K562 (cell line): Measurements from ENCODE around the gene EDARADD.

Experiments
- E2F4 ChIP-seq: sonication (generic); formaldehyde crosslinking; IDR thresholded peaks from 2 replicates; pipeline ENCODE4 v1.8.0; 2022; ENCODE audit warnings: mild to moderate bottlenecking, low read depth, missing genetic modification reagents
- ELF4 ChIP-seq: fragments of 450-650 bp; formaldehyde crosslinking; IDR thresholded peaks from 2 replicates; pipeline ENCODE4 v1.4.0; 2022; ENCODE audit warnings: missing genetic modification characterization
- MEF2A ChIP-seq: IDR thresholded peaks from 2 replicates; pipeline ENCODE4 v1.6.1; 2011; ENCODE audit warnings: low read depth, mild to moderate bottlenecking, low read length, moderate library complexity; ENCODE audit not compliant: control insufficient read depth
- MLX ChIP-seq, 2 experiments: fragments of 450-650 bp in 1 of 2; sonication (generic) in 1 of 2; formaldehyde crosslinking; conservative IDR thresholded peaks; 2 replicates each; pipeline versions ENCODE4 v1.4.0 to v1.8.1; 2020 to 2022; ENCODE audit warnings: mild to moderate bottlenecking in 1 of 2, missing genetic modification reagents in 1 of 2
- SRSF9 ChIP-seq: fragments of 200-400 bp; formaldehyde crosslinking; IDR thresholded peaks from 2 replicates; pipeline ENCODE4 v1.6.1; 2017; ENCODE audit warnings: low read depth, low read length, borderline replicate concordance
- ZNF146 ChIP-seq: IDR thresholded peaks from one replicate; pipeline ENCODE4 v1.6.1; 2018; ENCODE audit warnings: missing compliant biosample characterization; ENCODE audit not compliant: unreplicated experiment
- ZZZ3 ChIP-seq: fragments of 450-650 bp; IDR thresholded peaks from 2 replicates; pipeline ENCODE4 v1.6.1; 2016; ENCODE audit warnings: antibody characterized with exemption, mild to moderate bottlenecking, moderate library complexity
- TF ChIP-seq, protein P1 (sequence below), 3 experiments: IDR thresholded peaks in 2 of 3; conservative IDR thresholded peaks in 1 of 3; 2 replicates each; pipeline ENCODE4 v1.5.1; 2011 to 2012; ENCODE audit warnings: low read length in 3 of 3, mild to moderate bottlenecking in 3 of 3, control low read depth in 2 of 3, improper control_type of control experiment in 1 of 3, inconsistent platforms in 1 of 3, low read depth in 1 of 3, mixed read lengths in 1 of 3, moderate library complexity in 1 of 3; ENCODE audit not compliant: insufficient read depth in 2 of 3
- TF ChIP-seq, protein P2 (sequence below): sonication (generic); formaldehyde crosslinking; IDR thresholded peaks from 2 replicates; pipeline ENCODE4 v1.8.0; 2022; ENCODE audit warnings: mild to moderate bottlenecking, missing genetic modification reagents, borderline replicate concordance

DNA sequence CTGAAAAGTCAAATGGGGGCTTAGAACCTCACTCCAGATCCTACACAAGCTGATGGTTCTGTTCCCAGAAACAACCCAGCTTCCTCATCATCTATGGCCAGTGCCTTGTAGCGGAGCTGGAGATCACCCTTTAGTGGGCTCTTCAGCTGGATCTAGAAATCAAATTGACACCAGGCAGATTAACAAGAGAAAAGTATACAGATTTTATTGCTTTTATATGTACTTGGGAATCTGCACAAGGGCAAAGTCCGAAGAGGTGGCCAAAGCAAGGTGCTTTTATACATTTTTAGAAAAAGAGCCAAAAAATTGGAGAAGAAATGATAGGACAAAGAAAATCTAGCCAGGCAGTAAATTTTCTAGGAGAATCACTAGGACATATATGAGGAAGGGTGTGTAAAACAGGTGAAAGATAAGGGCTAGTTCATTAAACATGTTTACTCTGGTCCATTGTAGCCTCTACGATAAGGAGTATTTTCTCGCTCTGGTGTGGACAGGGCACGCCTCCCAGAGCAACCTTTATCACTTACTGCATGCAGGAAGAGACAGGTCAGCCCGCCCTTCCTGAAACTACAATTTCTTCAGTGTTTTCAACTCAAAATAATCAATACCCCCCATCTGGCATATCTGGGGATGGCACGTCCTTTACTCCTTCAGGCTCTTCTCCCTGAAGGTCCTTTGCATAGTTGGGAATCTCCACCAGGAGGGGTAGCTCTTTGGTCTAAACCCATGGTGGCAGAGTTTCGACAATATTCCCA, 115.7 kb downstream of the EDARADD start:
- no peak for TF ChIP-seq ZNF146
- no peak for TF ChIP-seq MEF2A
- no peak for TF ChIP-seq MLX (CRISPR knock-in tag; conservative IDR thresholded peaks at IDR 0.05)
- no peak for TF ChIP-seq ZZZ3
- TF ChIP-seq ELF4 (CRISPR knock-in tag) = no peak
- TF ChIP-seq, protein P1, sequence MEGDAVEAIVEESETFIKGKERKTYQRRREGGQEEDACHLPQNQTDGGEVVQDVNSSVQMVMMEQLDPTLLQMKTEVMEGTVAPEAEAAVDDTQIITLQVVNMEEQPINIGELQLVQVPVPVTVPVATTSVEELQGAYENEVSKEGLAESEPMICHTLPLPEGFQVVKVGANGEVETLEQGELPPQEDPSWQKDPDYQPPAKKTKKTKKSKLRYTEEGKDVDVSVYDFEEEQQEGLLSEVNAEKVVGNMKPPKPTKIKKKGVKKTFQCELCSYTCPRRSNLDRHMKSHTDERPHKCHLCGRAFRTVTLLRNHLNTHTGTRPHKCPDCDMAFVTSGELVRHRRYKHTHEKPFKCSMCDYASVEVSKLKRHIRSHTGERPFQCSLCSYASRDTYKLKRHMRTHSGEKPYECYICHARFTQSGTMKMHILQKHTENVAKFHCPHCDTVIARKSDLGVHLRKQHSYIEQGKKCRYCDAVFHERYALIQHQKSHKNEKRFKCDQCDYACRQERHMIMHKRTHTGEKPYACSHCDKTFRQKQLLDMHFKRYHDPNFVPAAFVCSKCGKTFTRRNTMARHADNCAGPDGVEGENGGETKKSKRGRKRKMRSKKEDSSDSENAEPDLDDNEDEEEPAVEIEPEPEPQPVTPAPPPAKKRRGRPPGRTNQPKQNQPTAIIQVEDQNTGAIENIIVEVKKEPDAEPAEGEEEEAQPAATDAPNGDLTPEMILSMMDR (IDR thresholded peaks at IDR 0.05 in 2 of 3, conservative IDR thresholded peaks at IDR 0.05 in 1 of 3; ENCODE audit: insufficient read depth in 2 of 3, low read depth in 1 of 3, low read length in 3 of 3) = peak in 2 of 3 experiments; percentile 32 to 36; a peak in 4 of 6 replicates
- no peak for TF ChIP-seq E2F4 (CRISPR knock-in tag)
- TF ChIP-seq SRSF9 = no peak
- TF ChIP-seq, protein P2, sequence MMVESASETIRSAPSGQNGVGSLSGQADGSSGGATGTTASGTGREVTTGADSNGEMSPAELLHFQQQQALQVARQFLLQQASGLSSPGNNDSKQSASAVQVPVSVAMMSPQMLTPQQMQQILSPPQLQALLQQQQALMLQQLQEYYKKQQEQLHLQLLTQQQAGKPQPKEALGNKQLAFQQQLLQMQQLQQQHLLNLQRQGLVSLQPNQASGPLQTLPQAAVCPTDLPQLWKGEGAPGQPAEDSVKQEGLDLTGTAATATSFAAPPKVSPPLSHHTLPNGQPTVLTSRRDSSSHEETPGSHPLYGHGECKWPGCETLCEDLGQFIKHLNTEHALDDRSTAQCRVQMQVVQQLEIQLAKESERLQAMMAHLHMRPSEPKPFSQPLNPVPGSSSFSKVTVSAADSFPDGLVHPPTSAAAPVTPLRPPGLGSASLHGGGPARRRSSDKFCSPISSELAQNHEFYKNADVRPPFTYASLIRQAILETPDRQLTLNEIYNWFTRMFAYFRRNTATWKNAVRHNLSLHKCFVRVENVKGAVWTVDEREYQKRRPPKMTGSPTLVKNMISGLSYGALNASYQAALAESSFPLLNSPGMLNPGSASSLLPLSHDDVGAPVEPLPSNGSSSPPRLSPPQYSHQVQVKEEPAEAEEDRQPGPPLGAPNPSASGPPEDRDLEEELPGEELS (CRISPR knock-in tag) = no peak
